CD4-positive, alpha-beta T cell treated with Interleukin-15 for 1 hour (primary cell): ENCODE measurements around the gene CTRL.
"Not testable (repeated sequence)": the region's sequence is repeated elsewhere in the genome, so short reads cannot be mapped to it uniquely, and the experiment has no call there.

Experiments
- DNase-seq: peaks from one replicate; pipeline ENCODE4 v3.0.0-alpha.2; 2020

Gene CTRL

GRCh38 chr16:67931712-67932461, at the start of gene CTRL:
CTRL (minus strand) TSS chr16:67931862; CDS start chr16:67931852, 10 bp downstream.
- no peak for DNase-seq

GRCh38 chr16:67979955-67980678, 48.5 kb upstream of the CTRL start, which contains the start of gene DPEP3:
DPEP3 (minus strand) TSS chr16:67980499; CDS start chr16:67980380, 119 bp downstream.
- no peak for DNase-seq

GRCh38 chr16:67977469-67978227, 46.0 kb upstream of the CTRL start:
- no peak for DNase-seq

- no peak for DNase-seq
These were observed 45.3 kb upstream of the CTRL start for GRCh38 chr16:67977005-67977404.

GRCh38 chr16:67976205-67976604, 44.5 kb upstream of the CTRL start:
- DNase-seq: no peak

- no peak for DNase-seq
These were observed 43.9 kb upstream of the CTRL start for GRCh38 chr16:67975321-67976105.

GRCh38 chr16:67972285-67972684, 40.6 kb upstream of the CTRL start:
- DNase-seq: not testable (repeated sequence)

GRCh38 chr16:67971111-67971510, 39.4 kb upstream of the CTRL start:
- DNase-seq: no peak

- no peak for DNase-seq
These were observed 37.8 kb upstream of the CTRL start for GRCh38 chr16:67969254-67970039.

- DNase-seq: peak; percentile 87
These were observed 37.0 kb upstream of the CTRL start, which contains the start of gene SLC12A4 for GRCh38 chr16:67968400-67969253. SLC12A4 (minus strand) TSS chr16:67968637; CDS start chr16:67968553, 84 bp downstream.

GRCh38 chr16:67967958-67968399, 36.3 kb upstream of the CTRL start:
- no peak for DNase-seq

- no peak for DNase-seq
These were observed 35.7 kb upstream of the CTRL start for GRCh38 chr16:67967183-67967957.

GRCh38 chr16:67966549-67967182, 35.0 kb upstream of the CTRL start:
- DNase-seq: no peak

GRCh38 chr16:67965668-67966548, 34.2 kb upstream of the CTRL start:
- no peak for DNase-seq

- no peak for DNase-seq
These were observed 32.9 kb upstream of the CTRL start for GRCh38 chr16:67964477-67965131.

- no peak for DNase-seq
These were observed 32.1 kb upstream of the CTRL start for GRCh38 chr16:67963662-67964321.

GRCh38 chr16:67963292-67963661, 31.6 kb upstream of the CTRL start:
- DNase-seq: no peak
